GM19099 (cell line): ENCODE results near the gene MCTP1.

ENCODE experiments used
- POLR2A ChIP-seq: IDR thresholded peaks from 3 replicates; pipeline ENCODE4 v1.6.1; 2011; ENCODE audit warnings: low read depth; ENCODE audit not compliant: insufficient read length; ENCODE audit errors: extremely low read depth

The MCTP1 gene

DNA sequence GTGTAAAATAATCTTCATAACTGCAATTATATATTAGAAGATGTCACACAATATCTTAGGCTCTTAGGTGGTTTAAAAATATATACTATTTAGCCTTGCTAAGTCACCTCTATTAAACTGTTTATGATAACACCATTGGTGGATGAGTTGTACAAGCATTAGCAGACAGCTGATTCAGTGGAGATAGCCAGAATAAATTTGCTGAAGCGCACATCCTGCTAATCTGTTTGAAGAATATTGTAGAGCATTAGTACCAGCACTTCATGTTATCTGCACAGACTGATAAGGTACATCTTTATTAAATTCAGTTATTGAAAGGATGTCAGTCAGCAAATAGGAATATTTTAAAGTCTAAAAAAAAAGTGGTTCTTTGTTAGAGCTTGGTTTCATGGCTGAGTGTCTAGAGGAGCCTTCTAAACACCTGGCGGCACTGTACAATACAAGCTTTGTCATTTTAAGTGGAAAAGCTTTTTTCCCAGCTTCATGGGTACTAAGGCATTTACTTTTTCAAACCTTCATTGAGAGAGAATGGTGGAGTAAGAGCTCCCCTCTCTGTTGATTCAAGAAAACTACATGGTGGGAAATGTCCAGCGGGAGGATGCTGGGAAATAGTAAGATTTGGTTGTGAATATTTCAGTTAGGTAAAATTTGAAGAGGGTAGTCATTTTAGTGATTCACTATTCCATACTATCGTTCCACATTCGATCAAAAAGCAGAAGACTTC is 391.3 kb downstream of the MCTP1 start:
- no peak for TF ChIP-seq POLR2A

DNA sequence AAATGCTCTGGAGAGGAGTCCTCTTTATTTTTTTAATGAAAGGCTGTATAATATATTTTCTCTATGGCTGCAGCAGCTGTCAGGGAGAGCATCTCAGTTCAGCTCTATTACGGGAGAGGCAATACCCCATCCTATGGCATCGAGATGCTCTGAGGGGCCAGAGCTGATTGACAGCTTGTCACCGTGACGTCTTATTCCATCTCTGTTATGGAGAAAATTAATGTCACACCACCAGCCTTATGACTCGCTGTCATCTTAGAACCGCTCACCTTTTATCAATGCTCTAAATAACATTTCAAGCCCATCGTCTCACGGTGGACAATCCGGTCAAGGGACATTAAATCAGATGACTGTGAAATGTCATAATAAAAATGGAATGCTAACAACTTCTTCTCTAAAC is 392.9 kb downstream of the MCTP1 start:
- no peak for TF ChIP-seq POLR2A

DNA sequence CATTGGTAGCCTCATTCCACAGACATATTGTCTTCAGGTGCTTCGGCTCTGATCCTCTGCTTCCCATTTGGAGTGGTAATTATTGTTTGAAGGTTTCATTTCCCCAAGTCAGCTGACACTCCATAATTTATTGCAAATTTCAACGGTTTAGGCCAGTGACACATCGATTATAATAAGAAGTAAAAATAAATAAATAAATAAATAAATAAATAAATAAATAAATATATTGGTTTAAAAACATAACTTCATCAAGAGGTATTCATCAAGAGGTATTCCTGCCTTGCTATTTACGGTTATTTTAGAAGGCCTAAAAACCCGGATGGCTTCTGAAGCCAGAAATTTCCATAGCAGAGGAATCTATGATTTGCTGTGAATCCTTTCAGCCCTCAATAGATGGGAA is 393.3 kb downstream of the MCTP1 start:
- TF ChIP-seq POLR2A = no peak

DNA sequence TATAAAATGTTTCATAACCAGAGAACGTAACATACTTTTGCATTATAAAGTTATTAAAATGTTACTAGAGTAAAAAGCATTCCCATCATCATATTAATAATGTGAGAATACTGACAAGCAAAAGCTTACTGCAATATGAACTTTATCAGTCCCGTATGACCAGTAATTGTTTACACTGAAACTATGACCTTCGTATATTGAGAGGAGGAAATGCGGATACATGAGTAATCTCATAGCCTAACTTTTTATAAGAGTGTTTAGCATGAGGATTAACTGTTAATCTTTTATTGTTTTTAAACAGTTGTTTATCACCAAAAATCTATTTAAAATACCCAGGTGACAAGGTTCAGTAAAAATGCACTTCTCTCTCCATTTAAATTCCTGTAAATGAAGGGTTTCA is 394.0 kb downstream of the MCTP1 start:
- no peak for TF ChIP-seq POLR2A

DNA sequence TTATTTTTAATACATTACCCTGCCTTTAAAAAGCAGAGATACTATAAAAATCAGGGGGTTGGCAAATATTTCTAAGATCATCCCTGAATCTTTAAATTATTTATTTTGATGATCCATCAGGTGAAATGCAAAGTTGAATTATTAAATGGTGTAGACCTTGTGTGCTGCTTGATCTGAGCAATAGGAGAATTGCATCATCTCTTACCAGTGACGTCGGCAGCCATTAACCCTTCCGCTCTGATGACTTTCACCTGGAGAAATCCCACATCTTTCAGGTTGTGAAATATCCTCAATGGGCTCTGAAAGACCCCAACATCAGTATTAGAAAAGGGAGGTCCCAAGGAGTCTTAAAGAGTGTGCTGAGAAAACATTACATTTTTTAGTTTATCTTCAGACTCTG is 396.2 kb downstream of the MCTP1 start:
- no peak for TF ChIP-seq POLR2A

DNA sequence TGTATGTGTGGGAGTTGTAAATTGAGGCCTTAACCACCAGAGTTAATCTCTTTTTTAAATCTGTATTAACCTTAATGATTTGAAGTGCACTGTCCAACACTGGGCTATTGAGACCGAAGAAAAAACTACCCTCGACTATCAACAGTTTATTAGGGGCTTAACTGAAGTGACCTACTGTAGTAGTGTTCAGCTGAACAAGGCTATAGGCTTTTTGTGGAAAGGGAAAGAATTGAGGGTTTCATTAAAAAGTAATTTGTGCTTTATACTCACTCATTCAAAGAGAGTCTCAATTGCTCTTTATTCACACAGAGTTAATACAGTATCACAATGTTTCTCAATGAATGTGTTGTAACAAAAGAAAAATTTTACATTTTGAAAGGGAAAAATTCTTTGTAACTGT is 399.0 kb downstream of the MCTP1 start:
- no peak for TF ChIP-seq POLR2A

DNA sequence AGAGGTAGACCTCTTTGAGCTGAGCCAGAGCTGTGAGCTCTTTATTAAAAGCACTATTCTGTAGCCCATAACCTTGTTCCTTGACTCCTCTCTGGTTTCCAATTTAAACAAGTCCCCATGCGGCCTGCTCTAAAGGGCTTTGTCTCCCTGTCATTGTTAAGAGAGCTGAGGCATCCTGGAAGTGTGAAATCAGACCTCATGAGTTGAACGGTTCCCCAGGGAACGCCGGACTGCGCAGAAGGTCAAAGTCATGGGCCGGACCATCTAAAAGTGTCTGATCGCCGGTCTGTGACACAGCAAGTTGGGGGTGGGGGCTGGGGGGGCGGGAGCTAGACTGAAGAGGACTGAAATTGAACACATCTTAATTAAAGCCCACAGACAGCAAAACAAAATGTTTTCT is 400.6 kb downstream of the MCTP1 start:
- no peak for TF ChIP-seq POLR2A

DNA sequence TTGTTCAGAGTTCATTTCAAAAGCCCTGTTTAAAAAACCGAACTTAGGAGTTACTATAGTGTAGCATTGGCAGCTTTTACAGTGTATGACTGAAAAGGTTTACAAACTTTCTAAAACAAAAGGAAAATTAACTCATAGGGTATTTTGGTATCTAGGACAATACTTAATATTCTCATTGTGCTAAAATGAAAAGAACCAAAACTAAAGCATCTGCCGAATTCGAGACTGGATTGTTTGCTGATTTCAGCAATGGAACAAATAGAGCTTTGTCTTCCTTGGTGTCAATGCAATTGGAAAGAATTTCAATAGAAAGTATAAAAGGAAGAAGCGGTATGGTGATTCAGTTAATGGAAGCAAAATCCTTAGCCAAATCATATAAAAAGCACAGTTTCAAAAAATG is 412.4 kb downstream of the MCTP1 start:
- no peak for TF ChIP-seq POLR2A

DNA sequence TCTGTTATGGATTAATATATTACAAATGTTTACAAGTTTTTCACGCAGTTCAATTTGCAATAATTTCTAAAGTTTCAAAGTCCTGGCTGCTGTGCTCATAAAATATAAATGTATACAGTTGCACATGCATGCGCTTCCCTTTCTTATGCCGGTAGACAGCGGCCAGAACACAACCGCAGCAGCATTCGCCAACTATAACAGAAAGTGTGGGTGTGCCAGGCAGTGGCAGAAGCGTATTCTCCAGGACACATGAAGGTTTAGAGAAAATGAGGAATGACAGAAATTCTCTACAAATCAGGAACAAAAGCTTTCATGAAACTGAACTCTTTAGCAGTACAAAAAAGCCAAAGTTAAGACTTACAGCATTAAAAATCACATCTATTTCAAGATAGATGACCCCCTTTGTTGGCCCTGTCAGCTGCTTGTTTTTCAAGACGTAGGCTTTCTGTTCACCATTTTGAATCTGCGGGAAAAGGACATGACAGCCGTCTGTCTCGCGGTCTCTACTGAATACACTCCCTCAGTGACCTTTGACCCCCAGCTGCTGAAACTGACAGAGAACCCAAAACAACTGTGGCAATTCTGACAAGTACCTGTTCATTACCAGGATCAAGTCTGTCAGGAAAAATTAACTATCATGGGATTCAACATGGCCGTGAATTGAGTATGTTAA is 414.2 kb downstream of the MCTP1 start:
- TF ChIP-seq POLR2A = no peak

DNA sequence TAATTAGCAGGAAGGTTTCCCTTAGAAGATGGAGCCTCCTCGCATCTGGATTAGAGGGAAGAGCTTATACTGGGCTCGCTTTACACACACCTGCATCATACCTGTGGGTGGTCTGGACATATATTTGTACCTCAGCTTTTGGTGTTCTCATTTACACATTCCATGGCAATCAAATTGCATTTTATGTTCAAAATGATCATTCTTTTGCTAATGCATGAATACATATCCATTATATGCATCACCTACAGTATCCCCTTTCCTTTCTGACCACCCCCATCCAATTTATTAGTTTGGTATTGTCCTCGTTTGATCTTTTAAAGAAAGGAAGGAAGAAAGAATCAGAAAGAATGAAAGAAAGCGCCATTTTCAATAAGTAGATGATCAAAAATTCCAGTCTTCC is 415.0 kb downstream of the MCTP1 start:
- no peak for TF ChIP-seq POLR2A

DNA sequence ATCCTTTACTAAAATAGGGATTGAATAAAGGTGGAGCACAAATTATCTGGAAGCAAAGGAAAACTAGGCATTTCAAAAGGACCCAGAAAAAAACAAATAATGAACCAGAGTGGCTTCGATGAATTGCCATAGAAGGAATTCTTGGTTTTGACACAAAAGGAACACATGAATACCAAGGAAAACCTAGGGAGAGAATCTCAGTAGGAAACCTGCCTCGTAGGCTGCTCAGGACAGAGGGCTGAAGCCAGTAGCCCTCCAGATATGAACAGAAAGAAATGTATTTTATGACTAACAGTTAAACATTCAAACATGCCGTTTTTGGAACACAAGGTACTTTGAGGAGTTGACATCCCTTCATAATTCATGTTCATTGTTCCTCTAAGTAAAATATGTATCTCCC is 420.9 kb downstream of the MCTP1 start:
- no peak for TF ChIP-seq POLR2A

DNA sequence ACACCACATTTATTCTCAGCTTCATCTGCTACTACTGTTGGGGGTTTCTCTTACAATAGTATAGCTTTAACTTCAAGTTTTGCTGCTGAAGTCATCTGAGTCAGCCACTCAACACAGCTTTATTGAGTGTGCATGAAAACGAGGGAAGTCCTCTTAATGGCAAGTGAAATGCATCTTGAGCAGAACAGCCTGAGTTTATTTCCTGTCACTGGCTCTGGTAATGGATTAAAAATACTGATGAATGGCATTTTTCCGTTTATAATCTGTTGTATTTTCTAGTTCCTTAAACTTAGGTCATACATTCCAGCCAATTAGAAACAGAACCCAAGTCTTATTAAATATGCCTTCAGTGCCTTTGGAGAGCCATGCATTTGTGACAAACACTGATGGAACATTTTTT is 427.8 kb downstream of the MCTP1 start:
- TF ChIP-seq POLR2A = no peak

DNA sequence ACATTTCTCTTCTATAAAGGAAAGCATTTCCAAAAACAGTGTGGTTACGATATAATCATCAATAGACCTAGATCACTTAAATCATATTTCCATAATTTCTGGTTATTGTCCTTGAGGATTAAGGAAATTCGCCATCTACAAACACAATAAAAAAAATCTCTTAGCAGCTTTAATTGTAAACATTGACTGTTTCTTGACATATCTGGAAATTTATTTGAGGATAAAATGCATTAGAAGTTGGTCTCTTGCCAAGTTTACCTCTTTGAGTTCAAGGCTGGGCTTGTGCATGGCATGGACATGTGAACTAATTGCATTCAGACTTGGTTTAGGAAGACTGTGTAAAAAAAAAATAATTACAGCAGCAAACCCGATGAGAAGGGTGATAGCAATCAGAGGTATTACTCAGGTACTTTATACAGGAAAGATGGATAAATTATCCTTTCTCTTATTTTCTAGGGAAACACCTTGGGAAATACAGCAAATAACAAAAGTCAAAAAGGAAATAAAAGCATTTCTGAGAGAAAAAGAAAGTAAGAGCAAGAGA is 428.6 kb downstream of the MCTP1 start:
- TF ChIP-seq POLR2A = no peak

DNA sequence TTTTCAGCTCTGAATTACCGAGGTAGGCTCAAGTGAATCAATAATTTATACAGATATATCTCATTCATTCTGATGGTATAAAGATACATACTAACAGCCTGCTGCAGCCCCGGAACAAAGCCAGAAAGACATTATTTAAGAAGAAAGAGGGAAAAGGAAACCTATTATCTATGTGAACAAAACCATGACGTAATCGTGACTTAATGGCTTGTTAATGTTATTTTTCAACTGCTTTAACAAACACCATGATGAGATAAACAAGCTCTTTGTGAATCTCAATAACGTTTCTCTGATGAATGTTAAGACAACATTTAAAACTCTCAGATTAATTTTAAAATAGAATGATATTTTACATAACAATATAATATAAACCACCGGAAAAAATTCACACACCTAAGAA is 429.4 kb downstream of the MCTP1 start:
- no peak for TF ChIP-seq POLR2A

DNA sequence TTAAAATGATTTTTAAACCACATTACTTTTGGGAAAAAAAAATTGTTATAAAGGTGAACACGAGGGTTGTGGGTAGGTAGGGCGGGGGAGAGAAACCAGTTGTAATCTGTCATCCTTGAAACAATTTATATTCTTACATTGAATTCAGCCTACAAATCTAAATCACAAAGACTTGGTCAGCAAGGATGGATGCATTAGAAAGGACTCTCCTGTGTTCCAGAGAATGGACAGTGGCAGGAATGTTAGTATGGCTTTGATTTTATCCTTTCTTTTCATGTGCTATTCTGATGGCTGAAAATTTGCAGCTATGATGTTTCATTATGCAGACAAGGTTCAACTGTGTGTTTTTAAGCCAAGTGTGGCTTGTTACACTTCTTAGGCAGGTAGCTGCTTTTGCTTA is 431.8 kb downstream of the MCTP1 start:
- no peak for TF ChIP-seq POLR2A

DNA sequence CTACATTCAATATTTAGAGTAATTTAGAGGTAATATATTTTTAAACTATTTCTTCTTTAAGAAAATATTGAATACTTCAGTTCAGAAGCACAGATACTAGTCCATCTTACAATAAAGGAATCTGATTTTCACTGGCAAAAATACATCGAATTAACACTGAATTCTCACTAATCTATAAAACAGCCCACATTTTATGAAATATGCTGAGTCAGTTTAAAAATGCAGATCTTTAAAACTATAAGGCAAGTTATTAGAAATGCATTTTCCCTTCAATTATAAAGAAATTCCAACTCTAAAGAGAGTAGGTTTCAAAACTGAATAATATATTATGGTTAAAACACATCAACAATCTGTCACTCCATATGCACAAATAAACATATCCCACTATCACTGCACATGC is 433.9 kb downstream of the MCTP1 start:
- no peak for TF ChIP-seq POLR2A

DNA sequence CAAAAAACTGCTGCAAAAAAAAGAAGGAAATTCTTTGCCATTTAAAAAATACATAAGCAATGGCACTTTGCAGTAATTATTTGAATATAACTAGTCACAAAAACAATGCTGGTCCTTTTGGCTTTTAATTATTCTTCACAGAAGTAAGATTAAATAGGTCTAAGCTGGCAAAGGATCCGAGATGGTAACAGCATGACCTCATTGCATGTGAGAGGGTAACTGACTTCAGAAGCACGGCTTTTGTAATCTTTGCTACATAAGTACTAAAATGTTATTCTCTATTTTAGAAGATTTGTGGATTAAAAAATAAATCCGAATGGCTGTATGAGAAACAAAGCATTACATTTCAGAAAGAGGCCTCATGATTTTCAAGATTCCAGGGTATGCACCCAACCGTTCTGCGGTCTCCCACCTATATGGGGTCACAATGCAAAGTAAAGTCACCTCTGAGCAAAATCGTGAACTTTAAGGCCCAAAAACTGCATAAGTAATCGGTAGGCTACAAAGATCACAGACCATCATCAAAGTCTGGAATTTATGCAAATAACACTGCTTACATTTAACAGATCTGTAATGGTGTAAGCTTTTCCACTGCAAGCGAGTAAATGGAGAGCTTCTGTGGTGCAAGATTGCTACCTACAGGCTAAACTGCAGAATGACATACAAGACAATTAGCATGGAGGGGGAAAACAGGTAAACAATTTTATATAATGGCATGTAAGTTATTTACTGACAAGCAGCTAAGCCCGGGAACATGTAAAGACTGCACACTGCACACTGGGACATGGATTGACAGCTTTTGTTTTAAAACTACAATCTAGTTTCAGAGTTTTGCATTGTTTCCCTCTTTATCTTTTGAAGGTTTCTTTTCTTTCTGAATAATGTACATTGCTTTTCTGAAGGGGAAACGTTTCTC is 434.8 kb downstream of the MCTP1 start:
- no peak for TF ChIP-seq POLR2A
